ENCODE results near the gene LDLRAD4. TPM values are rescaled to one million over a fixed set of nuclear protein-coding genes. Genes with fewer than 3 reads are reported as not detected.
A peak's percentile ranks its signal among the peaks of the same experiment; 100 is the strongest.

The LDLRAD4 gene
- total RNA-seq, 4 donors from 2014 or later: 14.0 to 36.9 (median 29.3) TPM

DNA sequence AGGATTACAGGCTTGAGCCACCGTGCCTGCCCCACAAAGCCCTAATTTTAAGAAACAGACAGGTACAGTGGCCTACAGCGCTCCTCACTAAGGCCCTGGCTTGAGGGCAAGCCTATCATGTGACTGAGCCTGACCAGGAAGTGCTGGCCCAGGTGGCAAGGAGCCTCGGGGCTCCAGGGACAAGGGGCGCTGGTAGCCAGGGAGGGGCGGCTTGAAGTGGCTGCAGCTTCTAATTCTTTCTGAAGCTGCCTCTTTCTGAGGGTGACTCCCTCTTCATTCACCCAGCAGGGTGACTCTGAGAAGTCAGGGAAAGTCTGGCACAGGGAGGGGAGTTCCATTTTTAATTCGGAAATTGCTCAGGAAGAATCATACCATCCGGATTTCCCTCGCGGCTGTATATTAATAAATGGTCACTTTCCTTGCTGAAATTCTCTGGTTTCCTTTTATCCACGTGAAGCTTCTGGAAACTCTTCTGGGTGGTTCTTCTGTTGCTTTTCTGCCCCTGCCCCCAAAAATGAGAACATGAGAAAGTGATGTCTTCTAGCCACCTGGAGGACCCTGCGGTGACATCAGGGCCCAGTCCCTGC lies 392.1 kb downstream of the LDLRAD4 start:
- peaks cover 0 to 26% (median 15%) of the 10 kb centered on the region in 4 donors for H3K4me1 ChIP-seq
- DNase-seq (ENCODE audit: low spot score in 2 of 2): no peak
- WGBS, 2 donors: 56 to 62% methylated on average over 10 to 11 of the region's 11 CpGs

DNA sequence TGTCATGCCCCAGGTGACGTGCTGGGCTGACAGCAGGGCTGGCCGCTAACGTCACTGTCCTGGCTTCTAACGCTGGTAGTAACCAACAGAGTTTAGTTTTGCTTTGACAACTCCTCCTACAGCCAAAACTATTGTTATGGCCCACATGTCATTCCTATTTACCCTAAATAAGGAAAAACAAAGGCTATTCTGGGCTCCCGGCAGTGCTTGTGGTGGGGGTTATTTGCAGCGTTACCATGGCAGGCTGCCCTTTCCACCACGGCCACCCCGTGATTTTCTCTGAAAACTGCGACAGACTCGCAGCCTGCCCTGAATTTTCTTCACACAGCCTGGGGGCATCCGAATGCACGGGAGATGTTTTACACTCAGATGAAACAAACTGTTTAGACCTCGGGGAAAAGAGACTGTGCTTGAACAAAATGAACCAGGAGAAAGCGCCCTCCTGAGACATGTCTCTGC lies 392.6 kb downstream of the LDLRAD4 start:
- Histone ChIP-seq H3K9me3 (no peaks in the 10 kb centered on the region), H3K27ac (peak overlapping the region in 3 of 4 donors; percentile 66 to 77 (median 72)), H3K36me3 (no peaks in the 10 kb centered on the region), H3K4me3 (peak overlapping the region; percentile 15 to 46 (median 34)), H3K27me3 (no peaks in the 10 kb centered on the region), H3K4me1 (peaks cover 0 to 26% (median 15%) of the 10 kb centered on the region in 4 donors)
- 9 to 13% methylated on average over 14 of the region's 14 CpGs for whole genome bisulfite sequencing, 2 donors
- no peak for TF ChIP-seq POLR2A (IDR thresholded peaks at IDR 0.05)
- peak in 1 of 2 donors; percentile 36 for TF ChIP-seq EP300 (IDR thresholded peaks at IDR 0.05)
- TF ChIP-seq, protein P1, sequence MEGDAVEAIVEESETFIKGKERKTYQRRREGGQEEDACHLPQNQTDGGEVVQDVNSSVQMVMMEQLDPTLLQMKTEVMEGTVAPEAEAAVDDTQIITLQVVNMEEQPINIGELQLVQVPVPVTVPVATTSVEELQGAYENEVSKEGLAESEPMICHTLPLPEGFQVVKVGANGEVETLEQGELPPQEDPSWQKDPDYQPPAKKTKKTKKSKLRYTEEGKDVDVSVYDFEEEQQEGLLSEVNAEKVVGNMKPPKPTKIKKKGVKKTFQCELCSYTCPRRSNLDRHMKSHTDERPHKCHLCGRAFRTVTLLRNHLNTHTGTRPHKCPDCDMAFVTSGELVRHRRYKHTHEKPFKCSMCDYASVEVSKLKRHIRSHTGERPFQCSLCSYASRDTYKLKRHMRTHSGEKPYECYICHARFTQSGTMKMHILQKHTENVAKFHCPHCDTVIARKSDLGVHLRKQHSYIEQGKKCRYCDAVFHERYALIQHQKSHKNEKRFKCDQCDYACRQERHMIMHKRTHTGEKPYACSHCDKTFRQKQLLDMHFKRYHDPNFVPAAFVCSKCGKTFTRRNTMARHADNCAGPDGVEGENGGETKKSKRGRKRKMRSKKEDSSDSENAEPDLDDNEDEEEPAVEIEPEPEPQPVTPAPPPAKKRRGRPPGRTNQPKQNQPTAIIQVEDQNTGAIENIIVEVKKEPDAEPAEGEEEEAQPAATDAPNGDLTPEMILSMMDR (IDR thresholded peaks at IDR 0.05): no peak
- no peak for DNase-seq (ENCODE audit: low spot score in 2 of 2)

More for the DNA sequence above, 392.1 kb downstream of the LDLRAD4 start:
- Histone ChIP-seq H3K27ac (peak overlapping the region in 3 of 4 donors; percentile 66 to 77 (median 72)), H3K9me3 (no peaks in the 10 kb centered on the region), H3K4me3 (peak overlapping the region; percentile 15 to 46 (median 34)), H3K27me3 (no peaks in the 10 kb centered on the region), H3K36me3 (no peaks in the 10 kb centered on the region)
- no peak for TF ChIP-seq POLR2A (IDR thresholded peaks at IDR 0.05)
- TF ChIP-seq, protein P1 (IDR thresholded peaks at IDR 0.05): no peak
- TF ChIP-seq EP300 (IDR thresholded peaks at IDR 0.05): no peak

DNA sequence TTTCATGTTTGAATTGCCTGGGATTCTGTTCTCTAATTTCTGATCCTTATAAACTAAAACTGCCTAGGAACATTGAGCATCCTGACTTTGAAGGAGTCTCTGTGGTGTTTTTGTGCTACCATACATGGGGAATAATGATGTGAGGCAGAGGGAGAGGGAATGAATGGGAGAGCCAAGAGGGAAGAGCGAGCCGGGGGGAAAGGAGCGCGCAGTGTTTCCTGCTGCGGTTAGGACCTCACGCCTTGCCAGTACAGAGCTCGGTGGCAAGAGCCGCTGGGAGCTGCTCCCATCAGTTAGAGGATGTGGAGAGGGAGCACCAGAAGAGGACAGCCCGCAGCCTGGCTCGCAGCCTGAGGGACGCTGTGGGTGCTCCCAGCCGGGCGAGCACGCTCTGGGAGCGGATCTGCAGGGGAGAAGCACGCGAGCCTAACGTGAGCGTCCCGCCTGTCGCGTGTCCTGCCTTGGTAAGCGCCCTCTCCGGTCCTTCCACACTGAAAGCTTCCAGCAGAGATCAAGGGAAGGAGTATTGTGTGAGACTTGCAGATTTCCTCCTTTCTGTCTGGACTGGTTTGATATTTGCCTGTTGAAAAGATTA lies 393.1 kb downstream of the LDLRAD4 start:
- Histone ChIP-seq H3K36me3 (no peaks in the 10 kb centered on the region), H3K27me3 (no peaks in the 10 kb centered on the region), H3K4me1 (peaks cover 0 to 26% (median 15%) of the 10 kb centered on the region in 4 donors), H3K9me3 (no peaks in the 10 kb centered on the region), H3K4me3 (peak overlapping the region; percentile 15 to 46 (median 34)), H3K27ac (peak overlapping the region; percentile 56 to 77 (median 69))
- no peak for DNase-seq (ENCODE audit: low spot score in 2 of 2)
- TF ChIP-seq POLR2A (IDR thresholded peaks at IDR 0.05) (no peak), EP300 (IDR thresholded peaks at IDR 0.05) (no peak)
- TF ChIP-seq, protein P1 (IDR thresholded peaks at IDR 0.05): no peak
- WGBS, 2 donors: 1 to 14% methylated on average over 23 to 24 of the region's 24 CpGs

DNA sequence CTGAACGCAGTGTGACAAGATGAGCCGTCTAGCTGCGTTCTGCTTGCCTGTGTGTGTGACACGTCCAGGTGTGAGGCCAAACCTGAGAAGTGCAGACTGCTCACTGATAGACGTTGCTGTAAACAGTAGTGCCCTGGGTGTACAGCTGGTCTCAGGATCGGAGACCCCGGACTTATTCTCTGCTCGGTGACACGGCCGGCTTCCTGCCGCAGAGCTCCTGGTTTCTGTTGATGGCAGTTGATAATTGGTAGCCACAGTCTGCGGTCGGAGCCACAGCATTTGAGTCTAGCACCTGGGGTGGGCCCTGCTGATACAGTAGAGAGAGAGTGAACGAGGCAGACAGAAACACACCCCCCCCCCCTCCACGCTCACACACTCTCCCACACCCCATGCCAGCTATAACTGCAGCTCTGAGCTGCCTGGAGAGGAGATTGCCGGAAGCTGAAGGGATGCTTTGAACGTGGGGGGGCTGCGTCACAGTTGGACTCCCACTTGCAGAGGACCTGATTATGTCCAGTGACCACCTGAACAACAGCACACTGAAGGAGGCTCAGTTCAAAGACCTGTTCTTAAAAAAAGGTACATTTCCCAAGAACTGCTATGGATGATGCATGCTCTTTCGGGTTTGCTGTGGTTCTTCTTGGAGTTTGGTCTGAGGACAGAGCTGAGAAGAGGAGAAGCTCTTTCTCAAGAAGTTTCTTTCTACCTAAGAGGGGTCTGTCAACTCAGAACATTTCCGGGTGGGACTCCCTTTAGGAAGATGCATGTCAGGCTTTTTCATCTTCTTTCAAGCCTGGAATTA lies 393.8 kb downstream of the LDLRAD4 start:
- 56 to 64% methylated on average over 14 to 20 of the region's 20 CpGs for WGBS, 2 donors
- H3K4me1 ChIP-seq: peaks cover 0 to 26% (median 15%) of the 10 kb centered on the region in 4 donors

More for the DNA sequence above, 393.8 kb downstream of the LDLRAD4 start:
- Histone ChIP-seq H3K4me3 (peak overlapping the region; percentile 15 to 46 (median 34)), H3K36me3 (no peaks in the 10 kb centered on the region), H3K9me3 (no peaks in the 10 kb centered on the region), H3K27ac (peak overlapping the region in 2 of 4 donors; percentile 72 to 77), H3K27me3 (no peaks in the 10 kb centered on the region)
- DNase-seq (ENCODE audit: low spot score in 2 of 2): no peak
- TF ChIP-seq, protein P1 (IDR thresholded peaks at IDR 0.05): no peak
- TF ChIP-seq EP300 (IDR thresholded peaks at IDR 0.05): no peak
- TF ChIP-seq POLR2A (IDR thresholded peaks at IDR 0.05): no peak

All from tibial nerve (tissue), 4 donors.